Panc1 (cell line): ENCODE data around the gene TNP1. TPM values are rescaled to one million over a fixed set of nuclear protein-coding genes. Genes with fewer than 3 reads are reported as not detected.

Source experiments
- ATAC-seq: fragments of 200-7000 bp; cut with Tn5 transposase; 2 replicates; pipeline ENCODE4 v1.9.1; 2020; ENCODE audit warnings: mild to moderate bottlenecking, moderate library complexity
- Bru-seq: library from RNA; stranded (reverse); fragments of 400-500 nt; gene quantifications from one replicate; lab custom pipeline; 2021; lab: Mats Ljungman, UMichigan
- BruChase-seq, 2 experiments: library from RNA; stranded (reverse); fragments of 400-500 nt; gene quantifications; one replicate each; lab custom pipeline; 2021; lab: Mats Ljungman, UMichigan
- BruUV-seq: library from RNA; stranded (reverse); fragments of 400-500 nt; replicated peaks from 2 replicates; lab custom pipeline; 2021; lab: Mats Ljungman, UMichigan
- CTCF ChIA-PET: fragments of 300-600 bp; sonication (Branson Sonifier 250); formaldehyde crosslinking; loops from one replicate; lab custom pipeline; 2022; ENCODE audit warnings: antibody characterized with exemption; lab: Charles Lee
- POLR2A ChIA-PET: fragments of 300-600 bp; sonication (Branson Sonifier 250); formaldehyde crosslinking; loops from one replicate; lab custom pipeline; 2022; ENCODE audit warnings: antibody characterized with exemption; lab: Charles Lee
- DNase-seq: peaks from one replicate; pipeline ENCODE4 v3.0.0-alpha.2; 2010; ENCODE audit warnings: low read depth, low spot score
- H3K27ac ChIP-seq: 2 replicates; pipeline ENCODE4 v1.5.1; 2011; ENCODE audit warnings: mild to moderate bottlenecking, low read length, inconsistent platforms
- H3K27me3 ChIP-seq: fragments of 200-500 bp; sonication (Bioruptor generic); 2 replicates; pipeline ENCODE4 v1.6.0; 2014; ENCODE audit warnings: low read length, inconsistent platforms; ENCODE audit not compliant: control insufficient read depth, insufficient read depth
- H3K36me3 ChIP-seq: fragments of 200-500 bp; sonication (Bioruptor generic); 2 replicates; pipeline ENCODE4 v1.5.1; 2014; ENCODE audit warnings: inconsistent platforms, mild to moderate bottlenecking, low read length, moderate library complexity; ENCODE audit not compliant: control insufficient read depth, insufficient read depth
- H3K4me1 ChIP-seq: 2 replicates; pipeline ENCODE4 v1.5.1; 2011; ENCODE audit warnings: inconsistent platforms, mild to moderate bottlenecking, low read length, moderate library complexity; ENCODE audit not compliant: control insufficient read depth, insufficient read depth
- H3K4me3 ChIP-seq, 2 experiments: 2 replicates each; pipeline ENCODE4 v1.5.1; 2011 to 2012; ENCODE audit warnings: low read depth in 2 of 2, low read length in 2 of 2, mild to moderate bottlenecking in 2 of 2, inconsistent platforms in 1 of 2, moderate library complexity in 1 of 2
- H3K9me3 ChIP-seq: fragments of 200-500 bp; sonication (Bioruptor generic); 2 replicates; pipeline ENCODE4 v1.5.1; 2014; ENCODE audit warnings: low read depth, mild to moderate bottlenecking, inconsistent platforms, low read length, moderate library complexity; ENCODE audit not compliant: control insufficient read depth, insufficient read depth
- CTCF ChIP-seq: fragments of 450-650 bp; IDR thresholded peaks from 2 replicates; pipeline ENCODE4 v1.5.1; 2017; ENCODE audit warnings: mild to moderate bottlenecking
- POLR2AphosphoS5 ChIP-seq: IDR thresholded peaks from 2 replicates; pipeline ENCODE4 v1.6.1; 2012; ENCODE audit warnings: mild to moderate bottlenecking, low read depth, low read length, moderate library complexity
- REST ChIP-seq, 2 experiments: IDR thresholded peaks; 2 replicates each; pipeline ENCODE4 v1.6.1; 2011 to 2012; ENCODE audit warnings: low read depth in 2 of 2, control low read depth in 1 of 2, low read length in 1 of 2, mild to moderate bottlenecking in 1 of 2, moderate library complexity in 1 of 2; ENCODE audit not compliant: insufficient read depth in 1 of 2
- SIN3A ChIP-seq: IDR thresholded peaks from 2 replicates; pipeline ENCODE4 v1.6.1; 2012; ENCODE audit warnings: low read depth, mild to moderate bottlenecking, low read length, moderate library complexity, borderline replicate concordance; ENCODE audit not compliant: insufficient read depth
- TCF7L2 ChIP-seq: IDR thresholded peaks from 2 replicates; pipeline ENCODE4 v1.6.1; 2011; ENCODE audit warnings: mild to moderate bottlenecking, low read depth, low read length, inconsistent platforms
- in situ Hi-C: cut with HindIII; loops from 2 replicates; pipeline ENCODE4 v1.10.0; 2016; ENCODE audit warnings: low sequenced_read_pairs, low pct_unique_long_range_greater_than_20kb
- intact Hi-C: fragments of 100-400 bp; cut with micrococcal nuclease; formaldehyde crosslinking; loops from one replicate; pipeline ENCODE4 v1.10.0; 2022; ENCODE audit not compliant: unreplicated experiment
- long read RNA-seq: library from polyadenylated mRNA; unstranded; transcript quantifications from one replicate; pipeline ENCODE4 v2.0.0, GENCODE V29; 2021; ENCODE audit not compliant: unreplicated experiment
- polyA plus RNA-seq: library from polyadenylated mRNA; unstranded; fragments of >200 nt; gene quantifications from one replicate; pipeline ENCODE4 v1.2.1, GENCODE V29; 2012; ENCODE audit warnings: missing spikeins; ENCODE audit not compliant: insufficient read length
- total RNA-seq: library from RNA; stranded (reverse); gene quantifications from one replicate; pipeline ENCODE4 v1.2.1, GENCODE V29; 2021; ENCODE audit not compliant: unreplicated experiment

TNP1 gene
- total RNA-seq (not detected), Bru-seq, nascent RNA (not detected), BruChase-seq, experiment 1, labeled RNA remaining after a 2-hour chase (not detected), BruChase-seq, experiment 2, labeled RNA remaining after a 6-hour chase (not detected)
- polyA plus RNA-seq, result not detected
- long read RNA-seq, result 0 reads

GRCh38 chr2:216859944-216860343, at the start of gene TNP1:
Gene TNP1, minus strand, starts transcription at chr2:216860064. Its CDS starts 30 bp downstream, at chr2:216860034.
- H3K27me3 ChIP-seq, result no peaks in the 10 kb centered on the region
- BruUV-seq, result no TSS peak

GRCh38 chr2:216908300-216908699, 48.4 kb upstream of the TNP1 start:
- ChIA-PET POLR2A (no interaction called here), CTCF (no interaction called here)
- TF ChIP-seq TCF7L2 (no peak), POLR2AphosphoS5 (no peak), CTCF (no peak), SIN3A (no peak), REST (IDR thresholded peaks at IDR 0.05; ENCODE audit: insufficient read depth in 1 of 2, low read depth in 2 of 2, low read length in 1 of 2) (no peak)
- in situ Hi-C loops, result no loop called here
- ATAC-seq (no peak), DNase-seq (no peak)
- Histone ChIP-seq H3K4me3 (no peak overlapping the region), H3K27ac (no peak overlapping the region), H3K27me3 (no peaks in the 10 kb centered on the region), H3K36me3 (no peaks in the 10 kb centered on the region), H3K9me3 (no peaks in the 10 kb centered on the region), H3K4me1 (no peaks in the 10 kb centered on the region)
- intact Hi-C loops, result no loop called here
- BruUV-seq, result no TSS peak

More at GRCh38 chr2:216859944-216860343, at the start of gene TNP1:
- Histone ChIP-seq H3K4me3 (no peak within 1 kb of the TSS), H3K9me3 (no peaks in the 10 kb centered on the region), H3K4me1 (no peaks in the 10 kb centered on the region), H3K36me3 (no peaks in the 10 kb centered on the region), H3K27ac (no peak within 1 kb of the TSS)
- DNase-seq (no peak), ATAC-seq (no peak)
- no peak for TF ChIP-seq CTCF
- TF ChIP-seq SIN3A, result no peak
- no peak for TF ChIP-seq REST (IDR thresholded peaks at IDR 0.05; ENCODE audit: insufficient read depth in 1 of 2, low read depth in 2 of 2, low read length in 1 of 2)
- no peak for TF ChIP-seq TCF7L2
- TF ChIP-seq POLR2AphosphoS5, result no peak
- POLR2A ChIA-PET, result no interaction called here
- CTCF ChIA-PET, result no interaction called here
- in situ Hi-C loops, result no loop called here
- intact Hi-C loops, result no loop called here
